ENCODE measurements around the gene ESRRB.

Gene ESRRB

GRCh38 chr14:76430475-76430980, 54.6 kb downstream of the ESRRB start:
- H3K23ac ChIP-seq (ENCODE audit: low read depth, low read length, poor library complexity): no peak overlapping the region
- no peak overlapping the region for H3K27ac ChIP-seq (replicated peaks; ENCODE audit: low read length)
- H2BK120ac ChIP-seq (ENCODE audit: low read depth, low read length): no peak overlapping the region
- H2BK12ac ChIP-seq (ENCODE audit: low read length): no peak overlapping the region
- H3K9me3 ChIP-seq (replicated peaks in 1 of 2; ENCODE audit: control insufficient read depth in 2 of 2, insufficient read depth in 1 of 2, low read depth in 1 of 2, low read length in 2 of 2): no peaks in the 10 kb centered on the region
- no peak overlapping the region for H2AFZ ChIP-seq (ENCODE audit: low read length)
- H3K27me3 ChIP-seq (ENCODE audit: control insufficient read depth in 3 of 3, insufficient read depth in 3 of 3, low read depth in 1 of 3, low read length in 3 of 3): peaks cover 0 to 9% (median 0%) of the 10 kb centered on the region in 3 experiments
- no CpG with 5 or more reads among the region's 4 CpGs for WGBS, 2 donors (ENCODE audit: extremely low coverage in 2 of 2, insufficient read length in 2 of 2, insufficient replicate concordance in 1 of 2)
- H3K79me1 ChIP-seq (ENCODE audit: low read depth, low read length): no peaks in the 10 kb centered on the region
- H2AK5ac ChIP-seq (ENCODE audit: low read depth, low read length): peak overlapping the region; percentile 36
- H3K4me3 ChIP-seq (ENCODE audit: low read length in 2 of 2): no peak overlapping the region
- no peaks in the 10 kb centered on the region for H3K36me3 ChIP-seq (replicated peaks in 1 of 2; ENCODE audit: control insufficient read depth in 2 of 2, insufficient read depth in 2 of 2, low read length in 2 of 2)
- H4K8ac ChIP-seq (ENCODE audit: low read depth, low read length): no peak overlapping the region
- H3K9ac ChIP-seq (ENCODE audit: low read depth, low read length, poor library complexity): no peak overlapping the region
- no peak overlapping the region for H4K91ac ChIP-seq (ENCODE audit: low read depth, low read length, poor library complexity)
- H3K18ac ChIP-seq (ENCODE audit: low read length): no peak overlapping the region
- H3K4ac ChIP-seq (ENCODE audit: low read length): no peak overlapping the region
- peaks cover 0 to 15% of the 10 kb centered on the region in 2 donors for H3K4me1 ChIP-seq (ENCODE audit: control insufficient read depth in 2 of 2, insufficient read depth in 1 of 2, low read depth in 1 of 2, low read length in 2 of 2)
- no peak overlapping the region for H3K14ac ChIP-seq (ENCODE audit: low read length)
- DNase-seq (ENCODE audit: low spot score): no peak
- H2BK5ac ChIP-seq (ENCODE audit: low read length): no peak overlapping the region
- H2BK15ac ChIP-seq (ENCODE audit: low read length): no peak overlapping the region
- no peak overlapping the region for H3K4me2 ChIP-seq (ENCODE audit: insufficient read depth, low read length, poor library complexity, severe bottlenecking)

- no peak overlapping the region for H2BK15ac ChIP-seq (ENCODE audit: low read length)
- peaks cover 0 to 9% (median 0%) of the 10 kb centered on the region in 3 experiments for H3K27me3 ChIP-seq (ENCODE audit: control insufficient read depth in 3 of 3, insufficient read depth in 3 of 3, low read depth in 1 of 3, low read length in 3 of 3)
- H3K4me1 ChIP-seq (ENCODE audit: control insufficient read depth in 2 of 2, insufficient read depth in 1 of 2, low read depth in 1 of 2, low read length in 2 of 2): peaks cover 0 to 15% of the 10 kb centered on the region in 2 donors
- no peak overlapping the region for H2AK5ac ChIP-seq (ENCODE audit: low read depth, low read length)
- no peak overlapping the region for H3K4me3 ChIP-seq (ENCODE audit: low read length in 2 of 2)
- H3K36me3 ChIP-seq (replicated peaks in 1 of 2; ENCODE audit: control insufficient read depth in 2 of 2, insufficient read depth in 2 of 2, low read length in 2 of 2): no peaks in the 10 kb centered on the region
- H3K4ac ChIP-seq (ENCODE audit: low read length): no peak overlapping the region
- no peak overlapping the region for H3K23ac ChIP-seq (ENCODE audit: low read depth, low read length, poor library complexity)
- H2AFZ ChIP-seq (ENCODE audit: low read length): no peak overlapping the region
- H2BK12ac ChIP-seq (ENCODE audit: low read length): no peak overlapping the region
- no peak overlapping the region for H3K9ac ChIP-seq (ENCODE audit: low read depth, low read length, poor library complexity)
- no peak overlapping the region for H2BK5ac ChIP-seq (ENCODE audit: low read length)
- H3K18ac ChIP-seq (ENCODE audit: low read length): peak overlapping the region; percentile 23
- no peak for DNase-seq (ENCODE audit: low spot score)
- no peak overlapping the region for H2BK120ac ChIP-seq (ENCODE audit: low read depth, low read length)
- H4K8ac ChIP-seq (ENCODE audit: low read depth, low read length): no peak overlapping the region
- no peak overlapping the region for H3K14ac ChIP-seq (ENCODE audit: low read length)
- H3K27ac ChIP-seq (replicated peaks; ENCODE audit: low read length): no peak overlapping the region
- no peaks in the 10 kb centered on the region for H3K9me3 ChIP-seq (replicated peaks in 1 of 2; ENCODE audit: control insufficient read depth in 2 of 2, insufficient read depth in 1 of 2, low read depth in 1 of 2, low read length in 2 of 2)
- H3K79me1 ChIP-seq (ENCODE audit: low read depth, low read length): no peaks in the 10 kb centered on the region
- H4K91ac ChIP-seq (ENCODE audit: low read depth, low read length, poor library complexity): no peak overlapping the region
- no peak overlapping the region for H3K4me2 ChIP-seq (ENCODE audit: insufficient read depth, low read length, poor library complexity, severe bottlenecking)
- no CpG with 5 or more reads among the region's 9 CpGs for WGBS, 2 donors (ENCODE audit: extremely low coverage in 2 of 2, insufficient read length in 2 of 2, insufficient replicate concordance in 1 of 2)
These were observed 55.6 kb downstream of the ESRRB start for GRCh38 chr14:76431538-76431937.

GRCh38 chr14:76432827-76433752, 57.2 kb downstream of the ESRRB start:
- no CpG with 5 or more reads among the region's 13 CpGs for WGBS, 2 donors (ENCODE audit: extremely low coverage in 2 of 2, insufficient read length in 2 of 2, insufficient replicate concordance in 1 of 2)
- Histone ChIP-seq H3K9ac (ENCODE audit: low read depth, low read length, poor library complexity) (no peak overlapping the region), H3K14ac (ENCODE audit: low read length) (no peak overlapping the region), H2BK5ac (ENCODE audit: low read length) (no peak overlapping the region), H4K91ac (ENCODE audit: low read depth, low read length, poor library complexity) (no peak overlapping the region), H3K27me3 (ENCODE audit: control insufficient read depth in 3 of 3, insufficient read depth in 3 of 3, low read depth in 1 of 3, low read length in 3 of 3) (peaks cover 0 to 9% (median 0%) of the 10 kb centered on the region in 3 experiments), H3K27ac (replicated peaks; ENCODE audit: low read length) (no peak overlapping the region), H2BK12ac (ENCODE audit: low read length) (no peak overlapping the region), H2BK120ac (ENCODE audit: low read depth, low read length) (no peak overlapping the region), H3K4me2 (ENCODE audit: insufficient read depth, low read length, poor library complexity, severe bottlenecking) (no peak overlapping the region), H3K4ac (ENCODE audit: low read length) (no peak overlapping the region), H3K36me3 (replicated peaks in 1 of 2; ENCODE audit: control insufficient read depth in 2 of 2, insufficient read depth in 2 of 2, low read length in 2 of 2) (no peaks in the 10 kb centered on the region), H2AFZ (ENCODE audit: low read length) (no peak overlapping the region), H3K4me1 (ENCODE audit: control insufficient read depth in 2 of 2, insufficient read depth in 1 of 2, low read depth in 1 of 2, low read length in 2 of 2) (peaks cover 0 to 15% of the 10 kb centered on the region in 2 donors), H3K79me1 (ENCODE audit: low read depth, low read length) (no peaks in the 10 kb centered on the region), H3K9me3 (replicated peaks in 1 of 2; ENCODE audit: control insufficient read depth in 2 of 2, insufficient read depth in 1 of 2, low read depth in 1 of 2, low read length in 2 of 2) (no peaks in the 10 kb centered on the region), H3K18ac (ENCODE audit: low read length) (no peak overlapping the region), H2AK5ac (ENCODE audit: low read depth, low read length) (no peak overlapping the region), H3K23ac (ENCODE audit: low read depth, low read length, poor library complexity) (no peak overlapping the region), H2BK15ac (ENCODE audit: low read length) (no peak overlapping the region), H4K8ac (ENCODE audit: low read depth, low read length) (no peak overlapping the region), H3K4me3 (ENCODE audit: low read length in 2 of 2) (no peak overlapping the region)
- peak; percentile 30 for DNase-seq (ENCODE audit: low spot score)

- no peak overlapping the region for H3K9ac ChIP-seq (ENCODE audit: low read depth, low read length, poor library complexity)
- no peak overlapping the region for H4K91ac ChIP-seq (ENCODE audit: low read depth, low read length, poor library complexity)
- no peaks in the 10 kb centered on the region for H3K9me3 ChIP-seq (replicated peaks in 1 of 2; ENCODE audit: control insufficient read depth in 2 of 2, insufficient read depth in 1 of 2, low read depth in 1 of 2, low read length in 2 of 2)
- peaks cover 0 to 9% (median 0%) of the 10 kb centered on the region in 3 experiments for H3K27me3 ChIP-seq (ENCODE audit: control insufficient read depth in 3 of 3, insufficient read depth in 3 of 3, low read depth in 1 of 3, low read length in 3 of 3)
- no peaks in the 10 kb centered on the region for H3K79me1 ChIP-seq (ENCODE audit: low read depth, low read length)
- H2BK12ac ChIP-seq (ENCODE audit: low read length): no peak overlapping the region
- no peaks in the 10 kb centered on the region for H3K36me3 ChIP-seq (replicated peaks in 1 of 2; ENCODE audit: control insufficient read depth in 2 of 2, insufficient read depth in 2 of 2, low read length in 2 of 2)
- H3K4me3 ChIP-seq (ENCODE audit: low read length in 2 of 2): no peak overlapping the region
- peaks cover 0 to 9% of the 10 kb centered on the region in 2 donors for H3K4me1 ChIP-seq (ENCODE audit: control insufficient read depth in 2 of 2, insufficient read depth in 1 of 2, low read depth in 1 of 2, low read length in 2 of 2)
- no peak overlapping the region for H2AK5ac ChIP-seq (ENCODE audit: low read depth, low read length)
- H3K4me2 ChIP-seq (ENCODE audit: insufficient read depth, low read length, poor library complexity, severe bottlenecking): no peak overlapping the region
- no peak overlapping the region for H3K14ac ChIP-seq (ENCODE audit: low read length)
- no peak overlapping the region for H2AFZ ChIP-seq (ENCODE audit: low read length)
- no peak overlapping the region for H2BK5ac ChIP-seq (ENCODE audit: low read length)
- H3K4ac ChIP-seq (ENCODE audit: low read length): no peak overlapping the region
- H2BK120ac ChIP-seq (ENCODE audit: low read depth, low read length): no peak overlapping the region
- no peak overlapping the region for H3K23ac ChIP-seq (ENCODE audit: low read depth, low read length, poor library complexity)
- no CpG with 5 or more reads among the region's 9 CpGs for WGBS, 2 donors (ENCODE audit: extremely low coverage in 2 of 2, insufficient read length in 2 of 2, insufficient replicate concordance in 1 of 2)
- H3K18ac ChIP-seq (ENCODE audit: low read length): peak overlapping the region; percentile 78
- no peak for DNase-seq (ENCODE audit: low spot score)
- H2BK15ac ChIP-seq (ENCODE audit: low read length): no peak overlapping the region
- H3K27ac ChIP-seq (replicated peaks; ENCODE audit: low read length): no peak overlapping the region
- H4K8ac ChIP-seq (ENCODE audit: low read depth, low read length): no peak overlapping the region
These were observed 58.3 kb downstream of the ESRRB start for GRCh38 chr14:76434220-76434619.
